HFF-Myc (cell line): Measurements from ENCODE around the gene PHRF1.

ENCODE experiments used
- DNase-seq: peaks from one replicate; pipeline ENCODE4 v3.0.0-alpha.2; 2011; ENCODE audit warnings: low read depth; ENCODE audit errors: extremely low read depth
- H3K4me3 ChIP-seq: replicated peaks from 2 replicates; pipeline ENCODE4 v1.5.1; 2011; ENCODE audit warnings: low read depth, mild to moderate bottlenecking, control low read depth, low read length
- TF ChIP-seq, protein P1 (sequence below): IDR thresholded peaks from 2 replicates; pipeline ENCODE4 v1.5.1; 2012; ENCODE audit warnings: mild to moderate bottlenecking, low read depth, low read length, control low read depth; ENCODE audit errors: missing control alignments

The PHRF1 gene

DNA sequence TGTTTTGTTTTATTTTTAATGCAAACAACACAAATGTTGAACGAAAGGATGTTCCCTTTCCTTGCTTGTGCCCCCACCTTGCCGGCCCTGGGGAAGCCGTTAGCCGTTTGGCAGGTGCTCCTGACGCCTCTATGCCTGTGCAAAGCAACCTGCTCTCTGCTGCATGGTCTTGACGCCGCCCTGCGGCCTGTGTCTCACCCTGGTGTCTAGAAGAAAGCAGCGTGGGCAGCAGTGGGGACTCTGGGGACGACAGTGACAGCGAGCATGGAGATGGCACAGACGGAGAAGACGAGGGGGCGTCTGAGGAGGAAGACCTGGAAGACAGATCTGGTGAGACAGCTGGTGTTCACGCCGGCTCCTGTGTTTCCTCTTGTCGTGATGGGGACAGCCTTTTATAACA is 5.5 kb downstream of the PHRF1 start:
- DNase-seq = no peak
- H3K4me3 ChIP-seq = no peak overlapping the region
- TF ChIP-seq, protein P1, sequence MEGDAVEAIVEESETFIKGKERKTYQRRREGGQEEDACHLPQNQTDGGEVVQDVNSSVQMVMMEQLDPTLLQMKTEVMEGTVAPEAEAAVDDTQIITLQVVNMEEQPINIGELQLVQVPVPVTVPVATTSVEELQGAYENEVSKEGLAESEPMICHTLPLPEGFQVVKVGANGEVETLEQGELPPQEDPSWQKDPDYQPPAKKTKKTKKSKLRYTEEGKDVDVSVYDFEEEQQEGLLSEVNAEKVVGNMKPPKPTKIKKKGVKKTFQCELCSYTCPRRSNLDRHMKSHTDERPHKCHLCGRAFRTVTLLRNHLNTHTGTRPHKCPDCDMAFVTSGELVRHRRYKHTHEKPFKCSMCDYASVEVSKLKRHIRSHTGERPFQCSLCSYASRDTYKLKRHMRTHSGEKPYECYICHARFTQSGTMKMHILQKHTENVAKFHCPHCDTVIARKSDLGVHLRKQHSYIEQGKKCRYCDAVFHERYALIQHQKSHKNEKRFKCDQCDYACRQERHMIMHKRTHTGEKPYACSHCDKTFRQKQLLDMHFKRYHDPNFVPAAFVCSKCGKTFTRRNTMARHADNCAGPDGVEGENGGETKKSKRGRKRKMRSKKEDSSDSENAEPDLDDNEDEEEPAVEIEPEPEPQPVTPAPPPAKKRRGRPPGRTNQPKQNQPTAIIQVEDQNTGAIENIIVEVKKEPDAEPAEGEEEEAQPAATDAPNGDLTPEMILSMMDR = no peak

DNA sequence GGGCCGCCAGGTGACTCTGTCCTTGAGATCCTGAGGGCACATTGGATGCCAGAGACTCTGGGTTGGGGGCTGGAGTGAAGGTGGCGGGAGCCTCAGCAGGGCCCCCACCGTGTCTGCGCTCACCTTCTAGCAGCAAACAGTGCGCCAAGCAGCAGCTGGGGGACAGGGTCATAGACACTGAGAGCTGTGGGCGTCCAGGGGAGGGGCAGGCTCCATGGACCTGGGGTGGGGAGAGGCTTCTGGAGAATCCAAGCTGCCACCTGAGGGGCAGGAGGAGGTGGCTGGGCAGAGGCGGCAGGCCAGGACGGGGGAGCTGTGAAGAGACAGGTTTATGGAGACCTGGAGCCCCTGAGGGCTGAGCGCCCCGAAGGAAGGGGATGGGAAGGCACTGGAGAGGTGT is 8.0 kb downstream of the PHRF1 start:
- no peak overlapping the region for H3K4me3 ChIP-seq
- no peak for DNase-seq
- TF ChIP-seq, protein P1 = no peak

DNA sequence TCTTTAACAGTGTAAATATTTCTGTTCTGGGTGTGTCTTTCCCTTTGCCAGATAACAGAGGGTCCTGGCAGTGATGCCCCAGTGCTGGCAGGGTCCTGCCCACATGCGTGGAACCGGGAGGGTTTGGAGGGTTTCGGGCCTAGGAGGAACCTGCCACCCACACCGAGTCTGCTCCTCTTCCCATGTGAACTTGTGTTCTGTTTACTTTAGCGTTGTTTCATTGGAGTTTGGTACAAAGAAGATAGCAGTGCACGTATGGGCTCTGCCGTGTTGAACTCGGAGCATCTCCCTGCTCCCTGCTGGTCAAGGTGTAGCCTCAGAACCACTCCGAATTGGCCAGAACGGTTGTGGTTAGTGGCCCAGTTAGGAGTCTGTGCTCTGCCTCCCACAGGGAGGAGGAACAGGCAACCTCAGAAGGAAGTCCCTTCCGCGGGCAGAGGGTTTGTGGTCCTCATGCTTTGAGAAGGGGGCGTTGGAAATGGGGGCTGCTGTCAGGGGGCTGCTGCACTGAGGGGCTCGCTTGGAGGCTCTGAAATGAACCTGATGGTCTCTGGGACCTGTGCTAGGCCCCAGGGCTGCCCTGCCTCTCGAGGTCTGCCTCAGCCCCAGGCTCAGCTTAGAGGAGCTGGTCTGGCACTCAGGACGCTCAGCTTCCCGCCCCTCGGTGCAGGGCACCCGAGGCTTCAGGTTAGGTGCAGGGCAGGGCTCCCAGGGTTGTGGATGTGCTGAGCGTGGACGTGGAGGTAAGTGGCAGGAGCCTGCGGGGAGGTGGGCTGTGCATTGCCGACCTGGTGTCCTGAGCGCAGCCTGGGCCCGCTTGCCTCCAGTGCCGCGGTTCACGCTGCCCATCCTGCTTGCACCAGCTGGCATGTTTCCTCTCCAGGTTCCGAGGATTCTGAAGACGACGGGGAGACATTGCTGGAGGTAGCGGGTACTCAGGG is 10.4 kb downstream of the PHRF1 start:
- DNase-seq = no peak
- TF ChIP-seq, protein P1 = no peak
- no peak overlapping the region for H3K4me3 ChIP-seq

DNA sequence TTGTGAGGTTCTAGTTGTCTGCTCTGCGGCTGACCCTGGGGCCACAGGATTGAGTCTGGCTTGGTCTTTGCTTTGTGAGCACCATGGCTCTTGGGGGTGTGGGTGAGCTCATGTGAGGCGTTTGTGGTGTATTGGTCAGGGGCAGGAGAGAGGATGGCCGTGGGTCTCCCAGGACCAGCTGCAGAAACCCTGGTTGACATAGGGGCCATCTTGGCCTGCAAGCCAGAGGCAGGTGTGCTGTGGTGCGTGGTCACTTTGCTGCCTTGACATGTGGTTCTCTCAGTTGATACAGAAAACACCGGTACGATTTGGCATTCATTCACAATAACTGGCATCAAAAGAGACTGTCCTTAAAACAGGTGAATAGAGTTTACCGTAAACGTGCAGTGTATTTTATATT is 11.3 kb downstream of the PHRF1 start:
- no peak for DNase-seq
- TF ChIP-seq, protein P1 = no peak
- H3K4me3 ChIP-seq = no peak overlapping the region

DNA sequence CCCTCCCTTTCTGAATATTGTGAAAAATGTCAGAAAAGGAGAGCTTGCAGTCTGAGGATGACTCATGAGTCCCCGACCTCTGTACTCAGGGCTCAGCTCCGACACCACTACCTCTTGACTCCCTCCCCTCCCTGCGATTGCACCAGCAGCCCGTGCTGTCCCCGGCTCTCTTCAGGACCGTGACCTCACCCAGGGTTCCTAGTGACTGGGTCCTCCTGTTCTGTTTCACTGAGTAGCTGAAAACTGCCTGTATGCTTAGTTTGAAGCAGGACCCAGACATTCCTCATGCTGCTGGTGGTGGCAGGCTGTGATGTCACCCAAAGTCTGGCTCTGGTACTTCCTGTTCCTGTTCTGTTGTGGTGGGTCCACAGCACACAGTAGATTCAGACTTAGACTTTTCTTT is 11.7 kb downstream of the PHRF1 start:
- TF ChIP-seq, protein P1 = no peak
- H3K4me3 ChIP-seq = no peak overlapping the region
- DNase-seq = no peak

DNA sequence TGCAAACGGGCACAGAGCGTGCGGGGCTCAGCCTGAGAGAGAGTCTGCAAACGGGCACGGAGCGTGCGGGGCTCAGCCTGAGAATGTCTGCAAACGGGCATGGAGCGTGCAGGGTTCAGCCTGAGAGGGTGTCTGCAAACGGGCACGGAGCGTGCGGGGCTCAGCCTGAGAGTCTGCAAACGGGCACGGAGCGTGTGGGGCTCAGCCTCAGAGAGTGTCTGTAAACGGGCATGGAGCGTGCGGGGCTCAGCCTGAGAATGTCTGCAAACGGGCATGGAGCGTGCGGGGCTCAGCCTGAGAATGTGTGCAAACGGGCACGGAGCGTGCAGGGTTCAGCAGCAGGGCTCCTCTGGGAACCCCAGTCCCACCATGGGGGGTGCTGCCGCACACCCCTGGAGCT is 13.5 kb downstream of the PHRF1 start:
- H3K4me3 ChIP-seq = no peak overlapping the region
- TF ChIP-seq, protein P1 = no peak

More for the DNA sequence above, 13.5 kb downstream of the PHRF1 start:
- no peak for DNase-seq
